ENCODE data around the gene ZNHIT6.
"Not testable (repeated sequence)": the region's sequence is repeated elsewhere in the genome, so short reads cannot be mapped to it uniquely, and the experiment has no call there.

ZNHIT6 gene

GRCh38 chr1:85707990-85708828 lies at the start of gene ZNHIT6:
Gene ZNHIT6, minus strand, starts transcription at chr1:85708433. Its CDS starts 149 bp downstream, at chr1:85708284.
- peak; percentile 21 to 92 (median 78) for DNase-seq

GRCh38 chr1:85756864-85757263 lies 48.6 kb upstream of the ZNHIT6 start:
- DNase-seq: no peak

- no peak for DNase-seq
Measured at GRCh38 chr1:85748120-85748519, 39.9 kb upstream of the ZNHIT6 start.

- DNase-seq: no peak
Measured at GRCh38 chr1:85746777-85747176, 38.5 kb upstream of the ZNHIT6 start.

- no peak for DNase-seq
Measured at GRCh38 chr1:85743814-85744213, 35.6 kb upstream of the ZNHIT6 start.

- DNase-seq: no peak
Measured at GRCh38 chr1:85734931-85735330, 26.7 kb upstream of the ZNHIT6 start.

GRCh38 chr1:85718678-85719340 lies 10.6 kb upstream of the ZNHIT6 start:
- no peak for DNase-seq

GRCh38 chr1:85714418-85715114 lies 6.3 kb upstream of the ZNHIT6 start:
- DNase-seq: not testable (repeated sequence)

- peak in 2 of 51 donors; percentile 2 to 12 for DNase-seq
Measured at GRCh38 chr1:85708829-85709227, 595 bp upstream of the ZNHIT6 start.

- DNase-seq: no peak
Measured at GRCh38 chr1:85707267-85707989, 805 bp downstream of the ZNHIT6 start.

- no peak for DNase-seq
Measured at GRCh38 chr1:85705940-85706339, 2.3 kb downstream of the ZNHIT6 start.

GRCh38 chr1:85700422-85700821 lies 7.8 kb downstream of the ZNHIT6 start:
- DNase-seq: no peak

- DNase-seq: no peak
Measured at GRCh38 chr1:85697895-85698294, 10.3 kb downstream of the ZNHIT6 start.

- DNase-seq: no peak
Measured at GRCh38 chr1:85692730-85693314, 15.4 kb downstream of the ZNHIT6 start.

- DNase-seq: no peak
Measured at GRCh38 chr1:85689775-85690404, 18.3 kb downstream of the ZNHIT6 start.

GRCh38 chr1:85683292-85684025 lies 24.8 kb downstream of the ZNHIT6 start:
- no peak for DNase-seq

- peak in 12 of 51 donors; percentile 1 to 18 (median 8) for DNase-seq
Measured at GRCh38 chr1:85681087-85681486, 27.1 kb downstream of the ZNHIT6 start.

- DNase-seq: no peak
Measured at GRCh38 chr1:85678193-85678592, 30.0 kb downstream of the ZNHIT6 start.

GRCh38 chr1:85677656-85678055 lies 30.6 kb downstream of the ZNHIT6 start:
- DNase-seq: no peak
